AG20443 (cell line): ENCODE results near the gene MRPL49.
A peak's percentile ranks its signal among the peaks of the same experiment; 100 is the strongest.
"Not testable (repeated sequence)": the region's sequence is repeated elsewhere in the genome, so short reads cannot be mapped to it uniquely, and the experiment has no call there.

Source experiments
- DNase-seq: peaks from one replicate; pipeline ENCODE4 v3.0.0; 2012; ENCODE audit warnings: low spot score, mixed read lengths

Gene MRPL49

DNA sequence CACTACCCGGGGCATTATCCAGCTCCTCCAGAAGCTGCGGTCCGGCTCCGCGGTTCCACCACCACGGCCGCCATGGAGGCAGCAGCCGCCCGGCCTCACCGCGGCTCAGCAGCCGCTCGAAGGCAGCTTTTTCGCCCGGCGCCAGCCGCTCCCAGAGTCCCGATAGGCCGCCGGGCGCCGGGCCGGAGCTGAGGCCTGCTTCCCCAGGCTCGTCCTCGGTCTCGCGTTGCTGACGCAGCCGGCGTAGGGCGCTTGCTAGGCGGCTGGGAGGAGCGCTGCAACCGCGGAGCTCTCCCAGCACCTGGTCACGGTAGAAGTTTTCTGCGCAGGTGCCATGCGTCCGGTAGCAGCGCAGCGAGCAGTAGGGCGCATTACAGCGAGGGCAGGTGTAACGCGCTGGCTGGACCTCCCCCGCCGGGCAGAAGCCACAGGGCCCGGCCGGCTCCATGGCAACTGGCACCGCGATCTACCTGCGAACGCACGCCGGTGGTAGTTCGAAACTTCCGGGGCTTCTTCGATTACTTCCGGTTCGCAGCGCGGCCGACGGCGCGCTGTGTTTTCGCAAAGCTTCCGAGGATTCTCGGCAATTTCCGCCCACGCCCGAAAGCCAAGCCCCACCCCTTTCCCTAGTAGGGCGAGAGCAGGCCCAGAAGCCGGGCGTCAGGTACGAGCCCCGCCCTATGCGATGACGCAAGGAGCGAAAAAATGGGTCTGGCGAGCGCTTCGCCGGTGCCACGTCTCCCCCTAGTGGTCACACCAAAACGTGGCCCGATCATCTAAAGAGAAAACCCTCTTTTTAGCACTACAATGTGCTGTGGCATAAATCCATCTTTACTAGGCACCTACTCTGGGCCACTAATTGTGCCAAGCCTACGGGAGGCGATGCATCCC lies 4.7 kb upstream of the MRPL49 start, which contains the start of gene ZNHIT2:
Gene ZNHIT2, minus strand, starts transcription at position 496 of the 891 bp plus-strand sequence. Its CDS starts 48 bp downstream, at position 448.
- DNase-seq: peak; percentile 96

DNA sequence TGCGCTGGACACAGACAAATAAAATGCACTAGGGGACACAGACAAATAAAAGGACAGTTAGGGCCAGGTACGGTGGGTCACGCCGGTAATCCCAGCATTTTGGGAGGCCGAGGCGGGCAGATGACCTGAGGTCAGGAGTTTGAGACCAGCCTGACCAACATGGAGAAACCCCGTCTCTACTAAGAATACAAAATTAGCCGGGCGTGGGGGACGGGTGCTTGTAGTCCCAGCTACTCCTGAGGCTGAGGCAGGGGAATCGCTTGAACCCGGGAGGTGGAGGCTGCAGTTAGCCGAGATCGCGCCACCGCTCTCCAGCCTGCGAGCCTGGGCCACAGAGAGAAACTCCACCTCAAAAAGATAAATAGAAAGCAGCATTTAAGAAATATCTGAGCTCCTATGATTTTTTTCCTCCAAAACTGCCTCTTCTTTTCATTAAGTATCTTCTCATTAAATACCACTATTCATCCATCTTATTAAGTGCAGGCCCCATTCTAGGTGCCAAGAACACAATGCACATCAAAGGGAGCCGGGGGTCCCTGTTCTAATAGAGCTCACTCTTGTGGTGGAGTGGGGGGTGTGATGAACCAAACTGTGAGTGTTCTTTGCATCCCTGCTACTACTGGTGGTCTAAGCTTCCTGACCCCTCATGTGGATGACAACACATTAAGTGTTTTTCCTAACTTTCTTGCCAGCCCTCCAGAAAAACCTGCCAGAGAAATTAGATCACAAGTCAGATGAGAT lies 3.9 kb upstream of the MRPL49 start:
- DNase-seq: no peak

DNA sequence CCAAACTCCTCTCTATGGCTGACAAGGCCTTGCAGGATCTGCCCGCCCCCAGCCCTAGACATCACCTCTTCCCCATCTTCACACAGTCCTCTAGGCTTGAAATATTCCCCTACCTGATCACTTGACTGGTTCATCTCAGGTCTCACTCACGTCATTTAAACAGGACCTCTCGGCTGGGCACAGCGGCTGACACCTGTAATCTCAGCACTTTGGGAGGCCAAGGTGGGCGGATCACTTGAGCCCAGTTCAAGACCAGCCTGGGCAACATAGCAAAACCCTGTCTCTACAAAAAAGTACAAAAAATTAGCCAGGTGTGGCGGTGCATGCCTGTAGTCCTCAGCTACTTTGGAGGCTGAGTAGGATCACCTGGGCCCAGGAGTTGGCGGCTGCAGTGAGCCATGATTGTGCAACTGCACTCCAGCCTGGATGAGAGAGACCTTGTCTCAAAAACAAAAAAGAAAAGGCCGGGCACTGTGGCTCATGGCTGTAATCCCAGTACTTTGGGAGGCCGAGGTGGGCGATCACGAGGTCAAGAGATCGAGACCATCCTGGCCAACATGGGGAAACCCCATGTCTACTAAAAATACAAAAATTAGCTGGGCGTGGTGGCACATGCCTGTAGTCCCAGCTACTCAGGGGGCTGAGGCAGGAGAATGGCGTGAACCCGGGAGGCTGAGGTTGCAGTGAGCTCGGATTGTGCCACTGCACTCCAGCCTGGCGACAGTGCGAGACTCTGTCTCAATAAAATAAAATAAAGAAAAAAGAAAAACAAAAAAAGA lies 3.0 kb upstream of the MRPL49 start:
- DNase-seq: not testable (repeated sequence)

DNA sequence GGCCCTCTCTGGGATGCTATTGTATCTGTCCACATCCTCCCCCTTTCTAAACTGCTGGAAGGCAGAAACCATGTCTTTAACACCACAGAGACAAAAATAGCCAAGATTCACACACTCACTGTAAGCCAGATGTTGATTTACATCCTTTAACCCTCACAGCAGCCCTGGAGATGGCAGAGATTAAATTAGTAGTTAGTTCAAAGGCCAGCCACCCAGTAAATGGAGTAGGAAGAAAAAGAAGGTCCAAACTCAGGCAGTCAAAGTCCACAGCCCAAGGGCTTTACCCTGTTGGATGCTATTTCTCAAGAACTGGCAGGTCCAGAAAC lies 2.5 kb upstream of the MRPL49 start:
- DNase-seq: no peak

DNA sequence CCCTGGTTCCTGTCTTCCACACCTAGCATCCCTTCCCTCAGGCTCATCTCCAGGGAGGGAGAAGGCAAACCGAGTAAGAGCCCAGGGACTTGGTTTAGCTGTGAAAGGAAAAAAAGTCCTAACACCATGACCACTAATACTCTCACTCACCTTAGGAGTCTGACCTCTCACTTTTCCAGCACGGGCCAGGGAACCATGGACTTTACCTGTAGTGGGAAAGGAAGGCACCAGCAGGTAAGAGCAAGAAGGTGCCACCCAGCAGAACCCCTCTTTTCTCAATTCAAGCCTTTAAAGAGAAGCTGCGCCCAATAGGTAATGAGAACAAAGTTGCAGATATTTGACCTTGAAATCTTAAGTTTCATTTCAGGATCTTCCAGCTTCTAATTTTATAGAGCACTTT lies 1.3 kb upstream of the MRPL49 start:
- DNase-seq: no peak

DNA sequence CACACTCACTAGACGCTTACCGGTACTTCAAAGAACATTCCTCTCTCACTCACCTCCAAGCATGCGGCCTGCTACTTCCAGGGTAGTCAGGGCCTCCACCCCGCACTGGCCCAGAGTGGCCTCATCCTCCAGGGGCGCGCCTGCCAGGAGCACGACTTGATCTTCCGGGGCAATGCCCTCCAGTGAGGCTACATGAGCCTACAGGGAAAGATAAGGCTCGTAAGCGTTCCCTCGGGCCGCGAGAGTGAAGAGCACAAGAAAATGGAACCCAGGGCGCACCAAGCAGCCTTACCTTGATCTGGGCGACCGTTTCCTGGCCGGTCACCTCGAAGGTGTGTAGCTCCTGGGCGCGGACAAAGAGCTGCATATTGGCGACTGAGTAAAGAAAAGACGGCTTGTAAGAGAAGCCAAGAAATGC lies 665 bp upstream of the MRPL49 start:
- no peak for DNase-seq

DNA sequence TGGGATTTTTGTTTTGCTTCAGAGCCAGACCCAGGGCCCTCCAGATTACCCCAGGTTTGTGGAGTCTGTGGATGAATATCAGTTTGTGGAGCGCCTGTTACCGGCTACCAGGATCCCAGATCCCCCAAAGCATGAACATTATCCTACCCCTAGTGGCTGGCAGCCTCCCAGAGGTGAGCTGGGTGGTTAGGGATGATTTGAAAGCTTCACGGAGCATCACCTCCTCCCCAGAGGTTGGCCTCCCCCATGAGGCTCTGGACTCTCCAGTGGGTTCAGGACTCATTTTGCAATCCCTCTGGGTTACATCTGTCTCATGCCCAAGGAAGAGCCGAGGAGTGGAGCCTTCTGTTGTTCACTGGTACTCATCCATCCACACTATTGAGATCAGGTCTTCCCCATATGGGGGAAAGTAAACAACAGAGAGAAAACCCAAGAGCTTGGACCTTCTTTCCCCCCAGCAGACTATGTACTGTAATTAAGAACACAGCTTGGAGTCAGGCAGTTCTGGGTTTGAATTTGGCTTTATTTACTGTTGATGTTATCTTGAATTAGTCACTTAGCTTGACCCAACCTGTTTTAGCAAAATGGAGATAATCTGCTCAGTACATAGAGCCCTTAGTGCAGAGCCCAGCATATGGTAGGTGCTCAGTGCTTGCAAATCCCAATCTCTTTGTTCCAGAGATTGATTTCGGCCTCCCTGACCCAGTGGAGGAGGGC lies 2.5 kb downstream of the MRPL49 start:
- no peak for DNase-seq

DNA sequence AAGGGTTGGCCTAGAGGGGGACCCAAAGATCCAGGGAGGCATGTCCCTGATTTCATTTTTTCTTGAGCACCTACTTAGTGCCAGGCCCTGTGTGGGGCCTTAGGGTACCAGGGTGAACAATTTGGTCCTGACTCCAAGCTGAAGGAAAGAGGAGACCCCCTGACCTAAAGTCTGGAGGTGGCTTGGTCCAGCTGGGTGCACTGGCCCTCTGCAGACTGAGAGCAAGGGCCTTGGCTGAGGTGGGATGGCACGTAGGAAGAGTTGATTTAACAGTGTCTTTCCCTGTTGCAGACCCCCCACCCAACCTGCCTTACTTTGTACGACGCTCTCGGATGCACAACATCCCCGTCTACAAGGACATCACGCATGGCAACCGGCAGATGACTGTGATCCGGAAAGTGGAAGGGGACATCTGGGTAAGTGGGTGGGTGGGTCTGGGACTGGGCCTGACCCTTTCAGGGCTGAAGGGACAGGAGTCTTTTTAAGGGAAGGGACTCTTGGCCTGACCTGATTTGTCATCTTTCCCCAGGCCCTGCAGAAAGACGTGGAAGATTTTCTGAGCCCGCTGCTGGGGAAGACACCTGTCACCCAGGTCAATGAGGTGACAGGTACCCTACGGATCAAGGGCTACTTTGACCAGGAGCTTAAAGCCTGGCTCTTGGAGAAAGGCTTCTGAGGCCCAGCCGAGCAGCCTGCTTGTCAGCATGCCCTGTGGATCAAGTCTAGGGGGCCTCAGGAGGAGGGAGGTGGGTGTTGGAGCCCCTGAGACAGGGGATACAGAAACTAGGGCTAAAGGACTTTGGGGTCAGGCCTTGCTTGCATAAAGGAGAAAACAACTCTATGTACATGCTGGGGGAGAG lies 3.3 kb downstream of the MRPL49 start:
- DNase-seq: no peak

DNA sequence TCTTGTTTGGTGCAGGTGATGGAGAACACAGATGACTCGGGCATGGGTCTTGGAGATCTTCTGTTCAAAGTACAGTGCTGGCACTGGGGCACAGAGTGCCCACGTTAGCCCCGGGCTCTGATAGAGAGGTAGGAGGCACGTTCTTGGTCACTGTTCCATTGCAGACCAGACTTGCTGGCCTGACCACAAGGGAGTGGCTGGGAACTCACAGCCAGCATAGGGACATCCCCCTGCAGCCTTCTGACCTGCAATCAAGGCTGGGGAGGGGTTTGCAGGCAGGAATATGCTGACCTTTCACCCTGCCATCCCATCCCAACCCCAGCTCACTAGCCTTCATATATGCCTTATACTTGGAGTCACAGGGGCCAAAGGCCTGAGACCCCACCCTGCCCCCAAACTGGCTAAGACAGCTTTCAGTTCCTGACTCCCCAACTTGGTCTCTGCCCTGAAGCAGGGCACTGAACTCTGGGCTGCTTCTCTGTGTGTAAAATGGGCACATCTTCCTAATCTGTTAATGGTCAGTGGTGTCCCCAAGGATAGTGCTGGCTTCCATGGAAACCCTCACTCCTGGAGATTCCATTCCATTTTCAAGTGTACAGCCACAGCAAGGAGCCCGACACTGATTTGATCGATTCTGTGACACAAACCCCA lies 4.6 kb downstream of the MRPL49 start:
- no peak for DNase-seq

DNA sequence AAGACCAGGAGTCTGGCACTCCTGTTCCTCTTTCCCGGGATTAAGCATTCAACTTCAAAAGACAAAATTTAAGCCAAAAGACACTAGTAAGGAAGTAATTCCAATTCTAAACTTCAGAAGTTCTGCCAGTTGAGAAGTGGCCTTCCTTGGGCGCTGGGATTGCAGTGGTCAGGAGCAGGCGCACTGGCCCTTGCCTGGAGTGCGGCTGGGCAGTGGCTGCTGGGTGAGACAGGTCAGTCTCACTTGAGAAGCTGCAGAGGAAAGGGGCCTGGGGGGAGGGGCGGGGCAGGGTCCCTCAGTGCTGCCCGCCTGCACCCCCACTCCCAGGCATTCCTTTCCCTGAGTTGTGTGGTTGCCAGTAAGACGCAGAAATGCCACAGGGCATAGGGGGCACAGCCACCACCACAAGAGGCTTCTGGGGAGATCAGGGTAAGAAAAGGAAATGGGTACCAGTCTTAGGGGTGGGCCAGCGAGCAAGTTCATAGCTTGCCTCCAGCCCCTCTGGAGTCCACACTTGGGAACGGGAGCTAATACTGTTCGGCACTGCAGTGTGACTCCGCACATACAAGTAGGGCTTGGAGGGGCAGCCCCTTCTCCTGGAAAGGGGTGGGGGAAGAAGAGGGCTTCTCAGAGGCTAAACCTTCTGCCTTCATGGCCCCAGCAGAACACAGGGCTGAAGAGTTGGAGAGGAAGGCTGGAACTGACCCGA lies 5.5 kb downstream of the MRPL49 start:
- DNase-seq: no peak

DNA sequence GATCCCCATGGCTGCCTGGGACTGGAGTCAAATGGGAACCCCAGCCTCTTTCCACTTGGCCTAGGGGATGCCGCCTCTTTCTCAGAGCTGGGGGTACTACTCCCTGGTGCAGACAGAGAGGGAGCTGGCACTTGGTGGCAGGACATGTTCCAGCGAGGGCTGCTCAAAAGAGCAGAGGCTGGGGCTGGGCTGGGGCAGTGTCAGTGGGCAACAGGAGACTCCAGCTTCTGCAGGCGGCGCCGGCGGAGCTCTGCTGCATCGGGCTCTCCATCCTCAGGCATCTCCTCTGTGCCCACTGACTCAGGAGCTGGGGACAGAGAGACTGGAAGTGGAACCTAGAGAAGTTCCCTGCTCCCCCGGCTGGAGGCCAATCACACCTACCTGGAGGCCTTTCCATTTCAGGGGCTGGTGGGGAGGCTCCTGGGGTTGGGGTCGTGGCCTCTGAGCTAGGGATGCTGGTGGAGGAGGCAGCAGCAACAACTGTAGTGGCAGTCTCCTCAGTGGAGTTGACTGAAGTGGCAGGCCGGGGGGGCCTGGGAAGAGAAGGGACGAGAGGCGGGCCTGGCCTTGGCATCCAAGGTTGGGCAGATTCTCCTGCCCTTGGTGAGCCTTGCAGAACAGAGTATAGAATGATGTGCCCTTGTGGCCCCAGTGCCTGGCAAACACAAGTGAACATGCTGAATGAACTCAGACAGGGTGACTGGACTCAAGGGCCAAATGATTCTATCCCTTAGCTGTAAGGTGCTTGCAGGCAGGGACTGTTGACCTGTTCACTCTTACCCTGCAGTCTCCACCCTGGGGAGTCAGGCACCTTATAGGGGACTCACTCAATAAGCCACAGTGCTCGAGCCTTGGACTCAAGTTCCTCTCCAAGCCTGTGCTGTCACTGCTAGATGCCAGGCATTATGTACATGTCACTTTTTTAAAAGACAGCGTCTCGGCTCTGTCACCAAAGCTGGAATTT lies 6.3 kb downstream of the MRPL49 start:
- DNase-seq: no peak

DNA sequence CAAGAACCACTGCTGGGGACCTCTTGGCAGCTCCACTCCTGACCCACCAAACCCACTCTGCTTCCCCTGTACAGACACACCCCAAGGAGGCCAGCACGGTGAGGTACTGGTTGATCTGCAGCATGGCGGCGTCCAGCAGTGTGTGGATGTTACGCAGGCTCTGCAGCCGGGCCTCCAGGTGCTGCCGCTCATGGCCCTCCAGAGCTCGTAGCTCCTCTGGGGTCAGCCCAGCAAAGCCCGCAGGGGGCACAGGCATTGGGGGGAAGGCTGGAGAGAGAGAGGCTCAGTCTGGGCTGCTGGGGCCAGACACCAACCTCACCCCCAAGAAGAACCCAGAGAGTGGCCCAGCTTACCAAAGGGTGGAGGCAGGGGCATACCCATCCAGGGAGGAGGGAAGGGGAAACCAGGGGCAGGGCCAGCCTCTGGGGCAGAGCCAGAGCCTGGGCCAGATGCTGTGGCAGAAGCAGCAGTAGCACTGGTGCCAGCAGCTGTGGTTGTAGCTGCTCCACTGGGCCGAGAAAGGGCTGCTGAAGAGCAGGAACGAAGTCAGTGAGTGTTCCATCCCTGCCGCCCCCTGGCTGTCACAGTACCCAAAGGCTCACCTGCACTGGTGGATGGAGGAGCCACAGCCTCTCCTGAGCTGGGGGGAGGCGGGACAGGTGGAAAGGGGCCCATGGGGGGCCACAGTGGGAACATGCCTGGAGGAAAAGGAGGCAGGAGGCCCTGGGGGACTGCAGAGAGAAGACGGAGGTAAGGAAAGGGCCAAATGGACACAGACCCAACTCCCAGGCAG lies 7.7 kb downstream of the MRPL49 start:
- no peak for DNase-seq

DNA sequence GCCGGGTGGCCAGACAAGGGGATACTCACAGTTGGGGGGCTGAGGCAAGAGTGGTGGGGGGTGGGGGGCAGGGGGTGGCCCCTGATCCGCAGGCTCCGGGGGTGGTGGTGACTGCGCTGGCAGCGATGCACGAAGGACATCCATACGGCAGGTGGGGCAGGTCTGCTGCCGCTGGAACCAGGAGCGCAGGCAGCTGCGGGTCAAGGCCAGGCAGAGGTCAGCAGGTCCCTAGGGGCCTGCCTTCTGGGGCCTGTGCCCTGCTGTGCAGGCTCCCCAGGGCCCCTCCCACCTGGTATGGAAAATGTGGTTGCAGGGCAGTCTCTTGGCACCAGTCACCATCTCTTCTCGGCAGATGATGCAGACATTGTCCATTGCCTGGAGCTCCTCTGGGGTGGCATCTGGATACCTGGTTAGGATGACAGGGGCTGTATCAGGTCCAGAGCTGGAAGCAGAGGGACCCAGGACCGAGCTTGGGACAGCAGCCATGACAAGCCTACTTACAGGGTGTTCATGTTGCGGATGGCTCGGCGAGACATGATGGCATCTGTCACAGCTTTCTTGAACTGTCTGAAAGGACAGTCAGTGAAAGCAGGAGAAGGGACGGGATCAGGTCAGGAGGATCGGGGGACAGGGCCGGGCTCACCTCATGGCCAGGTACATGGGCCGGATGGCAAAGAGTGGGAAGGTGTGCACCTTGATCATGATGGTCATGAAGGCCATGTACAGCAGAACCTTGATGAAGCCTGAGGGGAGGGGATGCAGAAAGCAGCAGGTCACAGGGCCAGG lies 8.7 kb downstream of the MRPL49 start:
- DNase-seq: no peak

DNA sequence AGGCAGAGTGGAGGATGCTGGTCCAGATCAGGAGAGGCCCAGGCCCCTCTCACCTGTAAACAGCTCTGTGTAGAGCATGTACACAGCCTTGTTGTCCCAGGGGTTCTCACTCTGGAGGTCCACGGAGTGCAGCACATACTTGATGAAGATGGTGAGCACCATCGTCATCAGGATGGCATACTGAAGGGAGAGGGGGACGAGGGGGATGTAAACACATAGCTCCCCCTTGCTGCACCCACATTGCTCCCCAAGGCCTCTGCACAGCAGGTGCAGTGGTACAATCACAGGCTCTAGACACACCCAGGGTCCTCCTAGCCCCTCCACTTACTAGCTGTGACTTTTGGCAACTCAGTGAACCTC lies 9.3 kb downstream of the MRPL49 start:
- no peak for DNase-seq

DNA sequence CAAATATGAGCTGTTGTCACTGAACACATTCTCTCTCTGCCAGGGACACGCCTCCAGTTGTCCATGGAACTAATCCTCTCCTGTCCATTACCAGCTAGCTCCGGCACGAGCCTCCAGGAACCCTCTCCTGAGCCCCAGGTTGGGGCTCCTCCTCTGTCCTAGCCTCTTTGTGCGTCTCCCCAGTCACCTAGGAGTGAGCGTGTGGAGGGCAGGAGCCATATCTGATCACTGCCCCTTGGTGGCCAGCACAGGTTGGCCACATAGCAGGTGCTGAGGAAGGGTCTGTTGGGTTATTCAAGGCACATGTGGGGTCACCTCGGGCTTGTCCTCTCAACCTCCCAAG lies 9.7 kb downstream of the MRPL49 start:
- no peak for DNase-seq

DNA sequence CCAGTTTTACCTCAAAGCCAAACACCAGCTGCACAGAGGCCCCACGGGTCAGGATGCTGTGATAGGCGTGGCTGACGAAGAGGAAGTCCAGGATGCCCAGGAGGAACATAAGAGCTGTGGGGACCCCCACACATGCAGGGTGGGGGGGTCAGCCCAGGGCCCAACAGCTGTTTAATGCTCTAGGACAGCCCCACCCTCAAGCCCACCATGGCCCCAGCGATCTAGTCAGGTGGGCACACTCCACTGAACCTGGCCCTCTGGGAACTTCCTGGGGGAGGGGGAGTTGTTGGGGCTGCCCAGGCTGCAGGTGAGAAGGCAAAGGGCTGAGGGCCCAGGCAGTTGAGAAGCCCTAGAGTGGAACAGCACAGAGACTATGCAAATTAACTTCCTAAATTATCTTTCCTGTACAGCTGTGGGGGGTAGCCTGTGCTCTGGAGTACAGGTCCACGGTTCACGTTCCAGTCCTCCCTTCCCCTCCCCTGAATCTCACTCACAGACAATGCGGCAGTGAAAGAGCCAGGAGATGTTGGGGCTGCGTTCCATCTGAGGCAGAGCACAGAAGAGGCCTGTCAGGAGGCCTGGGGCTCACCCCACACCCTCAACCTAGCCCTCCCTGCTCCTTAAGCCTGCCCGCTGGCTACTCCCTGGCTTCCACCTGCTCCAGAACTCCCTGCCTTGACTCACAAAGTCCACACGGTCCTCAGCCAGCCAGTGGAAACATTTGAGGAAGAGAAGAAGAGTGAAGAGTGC lies 10.3 kb downstream of the MRPL49 start:
- DNase-seq: no peak
